ENCODE results near the gene SNX27.

The SNX27 gene

DNA sequence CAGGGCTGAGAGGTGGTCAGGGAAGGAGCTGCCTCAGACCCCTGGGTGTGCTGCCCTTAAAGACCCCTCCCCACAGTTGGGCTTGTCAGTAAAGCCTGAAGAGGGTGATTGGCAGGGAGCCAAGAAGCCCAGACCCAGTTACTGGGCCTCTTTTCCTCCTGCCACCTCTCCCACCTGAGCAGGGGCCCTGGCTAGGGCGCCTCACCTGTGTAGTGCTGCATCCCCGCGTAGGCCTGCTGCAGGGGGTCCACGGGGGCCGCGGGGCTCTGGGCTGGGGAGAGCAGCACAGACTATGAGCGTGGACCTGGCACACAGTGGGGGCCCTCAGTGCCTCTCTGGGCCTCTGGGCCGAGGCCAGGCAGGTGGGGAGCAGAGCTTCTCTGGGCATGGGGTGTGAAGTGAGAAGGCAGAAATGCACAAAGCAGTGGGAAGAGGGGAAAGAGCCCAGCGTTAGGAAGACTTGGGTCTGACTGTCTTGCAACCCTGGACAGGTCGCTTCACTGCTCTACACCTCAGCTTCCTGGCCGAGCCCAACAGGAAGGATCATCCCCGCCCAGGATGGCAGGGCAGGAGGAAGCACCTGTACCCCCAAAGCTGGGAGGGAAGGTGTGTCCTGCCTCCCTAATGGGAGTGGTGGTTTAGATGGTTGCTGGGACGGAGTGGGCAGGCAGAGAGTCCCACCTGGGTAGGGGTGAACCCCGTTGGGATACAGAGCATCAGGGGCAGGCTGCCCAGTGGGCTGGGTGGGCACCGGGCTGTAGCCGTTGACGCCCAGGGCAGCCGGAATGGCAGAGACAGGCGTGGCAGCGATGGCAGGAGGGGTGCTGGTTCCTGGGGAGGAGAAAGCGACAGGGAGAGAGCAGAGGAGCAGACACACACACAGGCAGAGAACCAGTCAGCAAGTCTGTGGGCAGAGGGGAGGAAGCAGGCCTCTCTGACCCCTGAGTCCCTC lies 94.9 kb downstream of the SNX27 start:
- DNase-seq (ENCODE audit: low spot score): no peak

DNA sequence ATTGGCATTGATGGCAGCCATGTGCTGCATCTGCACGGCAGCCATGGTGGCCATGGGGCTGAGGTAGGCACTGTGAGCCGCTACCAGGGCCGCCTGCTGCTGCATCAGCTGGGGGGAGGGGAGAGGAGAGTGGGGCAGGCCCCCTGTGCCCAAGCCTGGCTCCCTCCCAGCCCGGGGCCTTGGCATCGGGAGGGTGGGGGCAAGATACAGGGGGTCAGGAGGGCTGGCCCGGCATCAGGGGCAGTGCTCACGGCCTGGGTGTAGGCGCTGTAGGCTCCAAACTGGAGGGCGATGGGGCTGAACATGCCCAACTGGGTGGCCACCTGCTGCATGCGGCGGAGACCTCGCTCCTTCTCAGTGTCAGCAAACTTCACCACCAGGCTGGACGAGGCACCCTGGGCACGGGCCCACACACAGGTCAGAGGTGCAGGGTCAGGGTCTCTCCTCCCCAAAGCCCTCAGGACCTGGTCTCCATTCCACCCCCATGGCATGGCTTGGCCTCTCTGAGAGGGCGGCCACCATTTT lies 95.8 kb downstream of the SNX27 start:
- no peak for DNase-seq (ENCODE audit: low spot score)

DNA sequence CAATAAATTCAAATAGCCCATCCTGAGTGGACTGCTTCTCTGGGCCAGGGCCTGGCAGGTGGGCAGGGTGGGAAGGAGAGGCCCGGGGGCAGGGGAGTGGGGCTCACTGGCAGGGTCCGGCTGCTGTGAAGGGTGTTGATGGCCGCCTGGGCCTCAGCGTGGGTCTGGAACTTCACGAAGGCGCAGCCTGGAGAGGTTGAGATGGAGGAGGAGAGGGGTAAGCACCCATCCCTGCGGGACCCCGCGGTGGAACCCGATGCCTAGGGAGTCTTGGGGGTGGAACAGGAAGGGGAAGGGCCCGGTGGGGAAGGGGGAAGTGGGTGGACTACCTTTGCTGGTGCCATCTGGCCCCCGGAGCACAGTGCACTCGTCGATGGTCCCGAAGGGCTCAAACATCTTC lies 97.0 kb downstream of the SNX27 start:
- DNase-seq (ENCODE audit: low spot score): no peak

DNA sequence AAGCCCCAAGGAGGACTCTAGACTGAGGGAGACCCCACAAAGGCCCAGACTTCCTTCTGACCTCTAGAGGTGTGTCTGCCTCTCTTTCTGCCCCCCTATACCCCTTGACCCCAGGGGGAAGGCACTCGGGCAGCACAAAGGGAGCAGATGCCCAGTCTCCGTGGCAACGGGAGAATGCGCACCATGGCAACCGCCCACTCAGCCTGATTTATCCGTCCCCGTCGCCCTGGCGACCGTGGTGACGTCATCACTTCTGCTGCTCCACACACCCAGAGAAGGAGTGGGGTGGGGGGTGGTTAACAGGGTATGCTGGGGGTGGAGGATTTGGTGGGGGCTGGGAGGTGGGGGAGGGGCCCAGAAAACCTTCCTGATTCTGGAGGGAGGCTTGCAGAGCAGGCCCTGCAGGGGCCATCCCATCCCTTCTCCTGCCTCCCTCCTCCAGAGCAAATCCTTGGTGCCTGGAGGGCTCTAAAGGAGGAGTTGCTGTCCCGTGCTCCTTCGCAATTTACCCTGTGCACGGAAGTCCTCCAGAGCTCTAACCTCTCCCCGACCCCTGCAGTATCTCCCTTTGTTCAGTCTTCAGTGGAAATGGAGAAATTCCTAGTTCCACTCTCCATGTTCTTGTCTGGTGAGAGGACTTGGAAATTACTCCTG lies 98.5 kb downstream of the SNX27 start:
- DNase-seq (ENCODE audit: low spot score): peak; percentile 24

DNA sequence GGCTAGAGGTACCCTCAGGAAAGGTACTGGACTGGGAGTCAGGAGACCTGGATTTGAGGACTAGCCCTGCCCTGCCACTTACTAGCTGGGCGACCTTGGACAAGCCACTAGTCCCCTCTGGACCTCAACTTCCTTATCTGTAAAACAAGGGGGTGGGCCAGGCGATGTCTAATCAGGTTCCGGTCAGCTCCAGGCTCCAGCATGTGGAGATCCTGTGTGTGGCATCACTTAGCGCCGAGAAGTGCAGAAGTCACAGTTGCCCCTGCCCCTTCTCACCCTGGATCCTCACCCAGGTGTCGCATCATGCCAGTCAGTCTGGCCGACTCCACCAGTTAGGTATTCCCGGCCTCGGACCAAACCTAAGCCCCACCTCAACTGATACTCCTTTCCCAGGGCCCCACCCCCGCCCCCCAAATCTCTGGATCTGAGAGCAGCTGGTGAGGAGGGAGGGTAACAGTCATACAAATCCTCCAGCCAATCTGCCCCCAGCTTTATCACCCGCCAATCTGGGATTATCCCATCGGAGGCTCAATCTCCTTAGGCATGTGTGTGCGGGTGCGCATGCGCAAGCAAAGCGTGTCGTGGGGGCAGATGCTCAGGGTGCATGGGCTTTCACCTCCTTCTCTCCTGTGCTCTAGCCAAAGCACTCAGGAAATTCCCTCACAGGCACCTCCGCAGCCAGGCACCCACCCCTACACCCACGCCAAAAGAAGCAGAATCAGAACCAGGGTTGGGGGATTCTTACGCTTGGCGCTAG lies 99.4 kb downstream of the SNX27 start:
- no peak for DNase-seq (ENCODE audit: low spot score)

DNA sequence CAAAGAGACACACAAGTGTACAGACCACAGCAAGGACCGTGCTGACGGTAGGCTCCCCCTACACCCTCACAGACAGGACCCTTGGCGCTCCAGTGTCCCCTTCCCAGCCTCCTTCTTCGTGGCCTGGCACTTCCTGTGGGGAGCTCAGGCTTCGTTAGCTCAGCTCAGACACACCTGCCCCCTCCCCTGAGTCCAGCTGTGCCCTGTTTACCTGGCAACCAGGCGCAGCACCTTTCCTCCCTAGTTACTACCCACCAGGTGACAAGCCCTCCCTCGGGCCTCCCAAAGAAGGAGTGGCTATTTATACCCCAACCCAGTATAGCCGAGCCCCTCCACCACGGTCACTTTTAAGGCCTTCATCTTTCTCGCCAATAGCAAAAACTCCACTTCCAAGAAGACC lies 100.1 kb downstream of the SNX27 start:
- DNase-seq (ENCODE audit: low spot score): no peak

DNA sequence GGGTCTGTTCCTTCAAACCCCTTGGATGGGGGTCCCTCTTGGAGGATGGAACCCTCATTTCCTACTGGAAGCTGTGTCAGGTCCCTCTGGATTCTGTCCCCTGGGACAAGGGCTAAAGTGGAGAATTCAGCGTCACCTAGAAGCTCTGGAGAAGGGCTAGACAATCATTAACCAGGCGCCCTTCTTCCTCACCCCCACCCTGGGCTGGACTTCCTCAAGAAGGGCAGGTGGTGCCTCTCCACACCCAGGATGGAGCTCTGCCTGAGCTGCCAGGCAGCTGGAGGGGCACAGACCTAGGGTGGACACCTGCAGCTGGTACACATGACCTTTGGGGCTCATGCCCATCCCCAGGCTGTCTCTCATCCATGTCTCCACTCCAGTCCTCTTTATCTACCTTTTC lies 101.2 kb downstream of the SNX27 start:
- DNase-seq (ENCODE audit: low spot score): no peak

DNA sequence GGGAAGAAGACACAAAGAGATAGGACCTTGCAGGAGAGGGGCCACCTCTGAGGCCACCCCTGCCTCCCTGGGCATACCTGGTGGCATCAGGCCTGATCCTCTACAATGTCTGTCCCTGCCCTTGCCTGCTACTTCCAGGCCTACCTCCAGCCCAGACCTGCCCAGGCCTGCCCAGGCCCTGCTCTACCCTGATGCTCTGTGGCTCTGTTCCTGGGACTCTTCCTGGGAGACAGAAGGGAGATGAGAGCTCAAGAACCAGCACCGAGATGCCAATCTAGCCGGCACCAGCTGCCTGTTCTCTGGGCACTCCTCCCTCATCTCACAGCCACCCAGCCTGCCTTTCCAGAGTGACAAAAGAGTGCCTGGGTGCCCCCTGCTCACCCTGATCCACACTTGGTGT lies 102.0 kb downstream of the SNX27 start:
- no peak for DNase-seq (ENCODE audit: low spot score)

DNA sequence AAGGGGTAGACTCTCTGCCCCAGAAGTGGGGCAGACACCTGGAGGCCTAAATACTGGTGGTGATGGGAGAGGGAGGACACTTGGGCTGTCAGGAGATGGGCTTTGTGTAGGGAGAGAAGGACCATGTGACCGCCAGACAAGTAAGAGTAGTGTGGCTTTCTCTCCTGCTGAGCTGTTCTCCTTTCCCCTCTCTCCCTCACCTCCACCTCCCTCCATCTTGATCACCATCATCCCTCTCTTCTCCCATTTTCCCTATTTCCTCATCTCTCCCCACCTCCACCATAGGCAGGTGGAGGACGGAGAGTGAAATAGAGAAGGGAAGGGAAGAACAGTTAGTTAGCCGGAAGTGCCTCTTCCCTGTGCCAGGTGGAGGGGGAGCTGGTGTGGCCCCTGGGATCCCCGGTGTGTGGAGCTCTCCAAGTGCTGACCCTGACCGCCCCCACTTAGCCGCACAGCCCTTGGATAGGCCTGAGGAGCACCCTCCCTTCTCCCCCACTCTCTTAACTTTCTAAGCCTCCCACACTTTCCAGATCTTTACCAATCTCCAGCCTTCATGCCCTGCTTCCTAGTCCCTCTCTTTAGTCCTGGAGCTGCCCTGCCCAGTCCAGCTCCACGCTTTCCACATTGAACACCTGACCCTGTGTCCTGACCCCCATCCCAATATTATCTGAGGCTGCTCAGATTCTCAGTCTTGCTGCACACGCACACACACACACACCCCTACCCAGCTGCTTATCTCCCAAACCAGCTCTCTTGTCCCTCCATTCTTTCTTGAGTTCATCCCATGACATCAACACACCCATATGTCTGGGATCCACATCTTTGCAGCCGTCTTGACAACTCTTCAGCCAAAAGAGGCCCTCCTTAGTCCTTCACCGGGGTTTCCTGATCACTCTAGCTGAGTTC lies 103.2 kb downstream of the SNX27 start:
- no peak for DNase-seq (ENCODE audit: low spot score)

DNA sequence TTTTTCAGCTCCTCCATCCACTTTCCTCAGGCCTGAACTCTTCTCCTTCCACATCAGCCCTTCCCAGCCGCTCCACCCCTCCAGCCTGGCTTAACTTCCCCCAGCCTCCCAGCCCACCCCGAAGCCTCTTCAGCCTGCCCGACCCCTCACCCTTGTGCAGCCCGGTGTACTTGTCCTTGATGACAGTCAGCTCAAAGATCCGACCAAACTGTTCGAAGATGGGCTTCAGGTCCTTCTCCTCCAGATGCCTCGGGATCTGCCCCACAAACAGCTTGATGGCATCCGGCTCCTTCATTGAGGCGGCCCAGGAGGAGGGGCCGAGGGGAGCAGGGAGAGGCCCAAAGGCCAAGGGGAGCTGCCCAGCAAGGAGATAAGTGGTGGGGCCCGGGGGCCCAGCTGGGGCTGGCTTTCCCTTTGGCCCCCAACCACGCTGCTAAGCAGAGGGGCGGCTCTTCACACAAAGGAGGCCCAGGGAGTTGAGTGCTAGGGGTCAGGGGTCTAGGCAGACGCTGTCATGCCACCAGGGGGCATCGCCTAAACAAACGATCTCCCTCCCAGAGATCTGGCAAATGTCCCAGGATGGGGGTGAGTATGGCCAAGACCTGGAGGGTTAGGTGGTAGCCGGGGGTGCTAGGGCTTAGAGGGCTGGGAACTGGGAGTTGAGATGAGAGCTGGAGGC lies 104.0 kb downstream of the SNX27 start:
- no peak for DNase-seq (ENCODE audit: low spot score)

DNA sequence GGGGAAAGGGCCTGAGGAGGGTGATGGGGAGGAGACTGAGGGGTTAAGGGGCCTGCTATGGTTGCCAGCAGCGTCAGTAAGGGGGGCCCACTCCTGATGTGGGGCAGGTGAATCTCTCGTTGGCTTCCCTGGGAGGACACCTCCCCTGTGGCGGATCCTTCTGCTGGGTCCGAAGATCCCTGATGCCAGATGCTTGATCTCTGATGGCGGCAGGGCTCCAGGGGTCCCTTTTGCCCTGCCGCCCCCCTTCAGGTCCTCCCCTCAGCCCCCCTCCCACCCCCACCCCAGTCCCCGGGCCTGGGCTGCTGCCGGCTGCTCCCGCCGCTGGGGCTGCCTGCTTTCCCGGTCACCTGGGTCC lies 104.5 kb downstream of the SNX27 start:
- no peak for DNase-seq (ENCODE audit: low spot score)

DNA sequence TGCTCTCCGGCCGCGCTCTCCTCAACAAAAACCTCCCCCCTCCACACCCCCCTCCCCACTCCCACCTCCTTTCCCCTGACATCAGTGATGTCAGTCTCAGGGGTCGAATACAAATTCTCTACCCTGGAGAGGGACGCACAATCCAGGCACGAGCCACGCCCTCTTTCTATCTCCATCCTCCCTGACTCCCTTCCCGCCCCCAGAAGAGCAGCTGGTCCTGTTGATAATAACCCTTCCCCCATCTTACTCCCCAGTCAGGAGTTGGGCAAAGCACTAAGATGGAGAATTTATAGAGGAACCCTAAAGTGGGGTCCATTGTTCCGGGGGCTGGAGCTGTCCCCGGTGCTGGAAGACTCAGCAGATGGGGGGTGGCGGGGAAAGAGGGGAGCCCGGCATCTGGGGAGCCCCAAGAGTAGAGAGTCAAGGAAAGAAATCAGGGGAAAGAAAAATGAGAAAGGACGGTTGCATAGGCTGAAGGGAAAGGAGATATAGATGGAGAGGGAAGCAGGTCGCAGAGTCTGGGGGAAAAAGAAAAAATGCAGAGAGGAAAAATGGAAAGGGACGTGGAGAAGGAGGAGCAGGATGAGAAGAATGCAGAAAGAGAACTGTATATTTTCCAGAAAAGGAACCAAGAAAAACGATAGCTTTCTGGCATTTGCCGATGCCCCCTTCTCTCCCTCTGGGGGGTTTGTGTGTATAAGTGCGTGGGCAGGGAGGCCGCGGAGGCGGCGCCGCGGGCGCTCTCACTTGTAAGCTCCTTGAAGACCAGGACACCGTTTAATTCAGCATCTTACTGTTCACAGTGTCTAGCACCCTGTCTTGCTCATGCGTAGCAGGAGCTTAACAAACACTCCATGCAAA lies 105.2 kb downstream of the SNX27 start, which contains the start of gene CELF3:
Gene CELF3, minus strand, starts transcription at position 33 of the 861 bp plus-strand sequence. CDS start 783 bp downstream, outside the sequence.
- DNase-seq (ENCODE audit: low spot score): no peak

DNA sequence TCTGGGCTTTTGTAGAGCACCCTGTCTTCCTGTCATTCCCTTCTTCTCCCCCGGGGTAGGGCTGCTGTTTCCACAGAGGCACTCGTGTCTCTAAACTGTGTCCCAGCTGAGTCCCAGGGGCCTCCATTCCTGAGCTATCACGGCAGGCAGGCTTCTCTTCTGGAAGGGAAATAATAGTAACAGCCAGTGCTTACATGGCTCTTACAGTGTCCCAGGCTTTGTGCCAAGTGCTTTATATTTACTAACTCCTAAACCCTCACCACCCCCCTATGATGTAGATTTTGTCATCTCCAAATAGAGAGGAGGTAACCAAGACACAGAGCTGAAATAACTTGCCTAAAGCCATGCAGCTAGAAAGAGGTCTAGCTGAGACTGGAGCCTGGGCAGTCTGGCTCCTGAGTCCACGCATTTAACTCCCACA lies 106.2 kb downstream of the SNX27 start:
- DNase-seq (ENCODE audit: low spot score): no peak

DNA sequence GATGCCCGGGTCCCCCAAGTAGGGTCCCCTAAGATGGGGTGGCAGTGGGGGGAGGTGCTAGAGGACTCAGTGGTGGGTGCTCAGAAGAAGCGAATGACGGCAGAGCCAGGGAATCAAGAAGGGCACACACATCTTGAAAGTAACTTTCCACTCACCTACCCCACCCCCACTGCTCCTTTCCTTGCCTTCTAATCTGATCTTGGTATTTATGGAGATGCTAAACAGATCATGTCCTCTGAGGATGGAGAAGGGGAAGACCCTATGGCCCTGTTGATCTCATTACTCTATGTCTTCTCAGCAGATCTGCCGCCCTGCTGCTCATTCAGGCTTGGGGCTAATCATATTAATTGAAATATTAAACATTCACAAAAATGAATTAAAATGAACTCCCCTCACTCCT lies 106.8 kb downstream of the SNX27 start:
- no peak for DNase-seq (ENCODE audit: low spot score)

DNA sequence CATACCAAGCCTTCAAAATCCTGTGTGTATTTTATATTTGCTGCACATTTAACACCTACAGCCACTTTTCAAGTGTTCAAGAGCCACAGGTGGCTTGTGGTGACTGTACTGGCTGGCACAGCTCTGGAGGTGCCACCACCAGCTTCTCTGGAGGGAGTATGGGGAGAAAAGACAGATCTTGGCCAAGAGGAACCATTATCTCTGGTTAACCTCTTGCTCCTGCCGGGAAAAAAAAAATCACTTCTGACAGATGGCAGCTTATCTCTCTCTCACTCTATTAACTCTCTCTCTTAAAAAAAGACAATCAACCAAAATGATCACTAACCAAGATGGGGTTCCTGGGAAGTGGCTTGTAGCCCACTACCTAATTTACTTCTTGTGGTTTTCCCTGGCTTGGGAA lies 108.3 kb downstream of the SNX27 start:
- DNase-seq (ENCODE audit: low spot score): no peak

DNA sequence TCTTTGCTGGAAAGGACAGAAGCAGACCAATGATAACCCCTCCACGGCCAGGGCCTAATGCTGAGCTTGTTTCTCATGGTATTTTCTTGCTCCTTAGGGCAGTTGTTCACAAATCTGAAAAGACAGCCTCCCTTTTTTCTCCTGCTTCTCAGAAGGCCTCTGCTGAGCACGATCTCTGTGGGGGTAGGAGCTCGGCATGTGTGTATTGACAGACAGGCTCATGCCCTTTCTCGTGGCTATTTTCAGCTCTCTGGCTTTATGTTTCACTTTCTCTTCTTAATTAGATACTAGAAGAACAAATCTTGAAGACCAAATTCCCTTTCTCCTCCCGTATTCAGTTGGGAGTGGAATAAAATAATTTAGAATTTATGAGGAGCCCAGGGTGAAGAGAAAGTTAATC lies 108.7 kb downstream of the SNX27 start:
- DNase-seq (ENCODE audit: low spot score): peak; percentile 25

DNA sequence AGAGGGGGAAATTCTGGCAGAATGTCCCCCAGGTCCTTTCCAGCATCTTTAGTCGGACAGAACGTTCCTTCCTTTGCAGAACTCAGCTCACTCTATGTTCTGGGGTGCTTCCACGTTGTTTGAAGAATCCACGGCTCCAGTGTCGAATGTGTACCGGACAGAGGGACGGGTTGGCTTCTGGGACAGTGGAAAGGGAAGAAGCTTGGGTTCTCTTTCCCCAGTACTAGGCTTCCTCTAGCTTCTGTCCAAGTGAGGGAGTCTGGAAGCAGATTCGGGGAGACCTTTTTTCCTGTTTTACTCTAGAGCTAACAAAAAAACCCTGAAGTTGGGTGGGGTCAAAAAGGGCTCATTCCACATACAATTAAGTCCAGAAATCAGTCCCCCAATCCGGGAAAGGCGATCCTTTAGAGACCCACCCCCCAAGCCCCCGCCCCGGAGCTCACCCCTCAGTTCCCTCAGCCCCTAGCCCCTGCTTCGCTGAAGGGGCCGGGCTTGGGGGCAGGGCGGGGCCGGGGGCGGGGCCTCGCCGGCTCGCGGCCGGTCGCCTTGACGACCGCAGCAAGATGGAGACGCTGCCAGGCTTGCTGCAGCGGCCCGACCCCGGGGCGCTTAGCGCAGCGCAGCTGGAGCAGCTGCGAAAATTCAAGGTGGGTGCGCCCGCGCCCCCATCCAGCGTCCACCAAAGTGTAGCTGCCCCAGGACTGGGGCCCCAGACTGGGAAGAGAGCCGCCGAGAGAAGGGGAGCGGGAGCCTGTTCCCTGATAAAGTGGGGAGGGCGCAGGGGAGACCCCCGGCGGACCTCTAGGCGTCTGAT lies 109.3 kb downstream of the SNX27 start, which contains the start of gene RIIAD1:
Gene RIIAD1, plus strand, starts transcription at position 549 of the 814 bp plus-strand sequence. Its CDS starts 15 bp downstream, at position 564.
- DNase-seq (ENCODE audit: low spot score): peak; percentile 81

DNA sequence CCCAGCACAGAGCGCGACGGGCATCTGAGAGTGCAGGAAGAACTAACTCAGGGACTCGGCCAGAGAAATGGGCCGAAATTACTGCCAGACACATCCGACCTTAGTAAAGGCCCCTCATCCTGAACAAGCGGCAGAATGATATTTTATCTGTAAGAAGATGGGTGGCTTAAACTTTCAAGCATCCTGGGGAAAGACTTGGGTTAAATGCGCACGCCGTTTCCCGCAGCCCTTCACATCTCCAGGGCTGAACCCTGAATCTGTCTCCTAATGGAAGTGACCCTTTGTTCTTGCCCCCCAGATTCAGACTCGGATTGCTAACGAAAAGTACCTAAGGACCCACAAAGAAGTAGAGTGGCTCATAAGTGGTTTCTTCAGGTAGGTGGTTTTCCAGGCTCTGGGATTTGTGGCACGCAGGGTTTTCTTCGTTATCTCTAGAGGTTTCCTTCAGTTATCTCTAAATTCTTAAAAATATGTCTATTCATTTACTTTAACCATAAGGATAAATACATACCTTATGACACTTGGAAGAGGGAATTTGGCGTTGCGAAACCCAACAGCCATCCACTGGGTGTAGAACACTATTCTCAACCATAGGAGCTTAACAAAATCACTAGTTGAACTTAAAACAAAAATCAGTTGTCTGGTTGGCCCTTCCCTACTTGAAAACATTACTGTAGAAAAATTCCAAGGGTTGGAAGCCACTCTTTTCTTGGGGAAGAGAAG lies 110.1 kb downstream of the SNX27 start:
- DNase-seq (ENCODE audit: low spot score): no peak

Data from AG08395 (cell line).